IPS-20b (cell line): ENCODE results near the gene GALNT6.
A peak's percentile ranks its signal among the peaks of the same experiment; 100 is the strongest.

Experiments
- H3K27ac ChIP-seq: one replicate; pipeline ENCODE4 v1.5.1; 2013; ENCODE audit warnings: low read length
- H3K27me3 ChIP-seq: 2 replicates; pipeline ENCODE4 v1.6.1; 2013; ENCODE audit warnings: mild to moderate bottlenecking, low read length, inconsistent platforms; ENCODE audit not compliant: insufficient read depth
- H3K36me3 ChIP-seq: 2 replicates; pipeline ENCODE4 v1.6.1; 2013; ENCODE audit warnings: low read depth, mild to moderate bottlenecking, inconsistent platforms, low read length, moderate library complexity; ENCODE audit not compliant: insufficient read depth
- H3K4me1 ChIP-seq: 2 replicates; pipeline ENCODE4 v1.6.1; 2013; ENCODE audit warnings: mild to moderate bottlenecking, control low read depth, inconsistent platforms, low read length, moderate library complexity; ENCODE audit not compliant: insufficient read depth
- H3K4me3 ChIP-seq: 2 replicates; pipeline ENCODE4 v1.5.1; 2013; ENCODE audit warnings: mild to moderate bottlenecking, low read length, inconsistent platforms
- H3K9ac ChIP-seq: 2 replicates; pipeline ENCODE4 v1.6.1; 2013; ENCODE audit warnings: low read depth, mild to moderate bottlenecking, inconsistent platforms, low read length, moderate library complexity
- H3K9me3 ChIP-seq: 2 replicates; pipeline ENCODE4 v1.6.1; 2013; ENCODE audit warnings: mild to moderate bottlenecking, low read depth, low read length, inconsistent platforms; ENCODE audit not compliant: insufficient read depth

GALNT6 gene

DNA sequence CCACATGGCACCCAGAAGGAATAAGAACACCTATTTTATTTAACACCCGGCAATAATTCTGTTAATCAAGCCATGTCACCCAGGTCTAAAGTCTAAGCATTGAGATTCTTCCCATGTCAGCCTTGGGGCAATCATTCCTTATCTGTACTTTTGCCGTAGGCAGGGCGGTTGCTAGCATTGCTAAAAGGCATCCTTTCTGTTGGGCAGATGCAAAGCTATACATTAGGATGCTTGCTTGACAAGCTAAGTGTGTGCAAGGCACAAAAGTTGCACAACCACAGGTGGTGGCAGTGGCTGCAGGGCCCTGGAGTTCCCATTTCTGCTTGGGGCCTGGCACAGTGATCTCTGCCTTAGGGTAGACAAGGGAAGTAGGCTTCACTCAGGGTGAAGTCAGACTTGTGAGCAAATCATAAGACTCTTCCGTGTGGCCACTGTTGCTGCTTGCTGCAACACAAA lies 12.5 kb upstream of the GALNT6 start:
- no peaks in the 10 kb centered on the region for H3K4me1 ChIP-seq
- no peaks in the 10 kb centered on the region for H3K36me3 ChIP-seq
- no peak overlapping the region for H3K4me3 ChIP-seq
- no peak overlapping the region for H3K9ac ChIP-seq
- no peaks in the 10 kb centered on the region for H3K9me3 ChIP-seq
- H3K27me3 ChIP-seq = no peaks in the 10 kb centered on the region
- H3K27ac ChIP-seq = no peak overlapping the region

DNA sequence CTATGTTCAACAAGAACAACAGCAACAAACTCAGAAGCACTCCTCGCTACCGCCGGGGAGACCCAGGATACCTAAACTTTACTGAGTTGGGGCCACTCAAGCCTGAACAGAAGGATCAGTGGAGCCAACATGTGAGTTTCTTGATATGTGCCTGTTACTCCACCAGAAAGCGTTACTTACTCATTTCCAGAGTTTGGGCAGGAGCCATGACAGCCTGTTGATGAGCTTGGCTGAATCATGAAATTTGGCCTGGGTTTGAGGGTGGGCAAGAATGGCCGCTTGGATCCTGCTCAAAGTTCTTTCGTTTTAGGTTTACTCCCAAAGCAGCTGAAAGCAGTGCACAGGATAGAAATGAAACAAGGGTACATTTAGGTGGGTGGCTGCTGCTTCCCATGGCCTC lies 12.0 kb upstream of the GALNT6 start:
- Histone ChIP-seq H3K4me3 (no peak overlapping the region), H3K36me3 (no peaks in the 10 kb centered on the region), H3K27ac (no peak overlapping the region), H3K9ac (no peak overlapping the region), H3K27me3 (no peaks in the 10 kb centered on the region), H3K4me1 (no peaks in the 10 kb centered on the region), H3K9me3 (no peaks in the 10 kb centered on the region)

DNA sequence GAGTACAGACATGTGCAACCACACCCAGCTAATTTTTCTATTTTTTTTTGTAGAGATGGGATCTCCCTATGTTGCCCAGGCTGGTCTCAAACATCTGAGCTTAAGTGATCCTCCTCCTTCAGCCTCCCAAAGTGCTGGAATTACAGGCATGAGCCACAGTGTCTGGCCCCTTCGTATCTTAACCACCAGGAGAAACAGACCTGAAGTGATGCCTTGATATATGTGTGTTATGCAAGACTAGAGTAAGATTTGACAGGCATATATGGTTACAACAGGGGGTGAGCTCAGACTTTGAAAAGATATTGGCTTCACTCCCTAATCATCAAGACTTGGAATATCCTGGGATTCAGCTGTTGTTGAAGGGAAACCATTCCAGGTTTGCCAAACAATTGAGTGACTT lies 10.7 kb upstream of the GALNT6 start:
- no peak overlapping the region for H3K27ac ChIP-seq
- H3K9ac ChIP-seq = no peak overlapping the region
- H3K4me3 ChIP-seq = no peak overlapping the region
- H3K9me3 ChIP-seq = no peaks in the 10 kb centered on the region
- H3K4me1 ChIP-seq = no peaks in the 10 kb centered on the region
- H3K27me3 ChIP-seq = no peaks in the 10 kb centered on the region
- no peaks in the 10 kb centered on the region for H3K36me3 ChIP-seq

DNA sequence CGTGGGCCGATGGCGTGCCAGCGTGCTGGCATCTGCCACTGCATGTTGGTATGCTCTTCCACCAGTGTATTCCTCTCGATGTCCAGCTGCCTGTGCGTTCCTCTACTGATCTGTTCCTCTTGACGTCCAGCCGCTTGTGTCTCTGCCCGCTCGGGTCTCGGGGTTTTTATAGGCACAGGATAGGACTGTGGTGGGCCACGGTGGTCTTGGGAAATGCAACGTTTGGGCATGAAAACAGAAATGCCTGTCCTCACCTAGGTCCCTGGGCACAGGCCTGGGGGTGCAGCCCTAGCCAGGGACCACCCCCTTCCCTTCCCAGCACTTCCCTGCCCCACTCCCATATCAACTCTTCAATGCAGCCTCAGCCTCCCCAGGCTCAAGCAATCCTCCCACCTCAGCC lies 10.3 kb upstream of the GALNT6 start:
- no peak overlapping the region for H3K9ac ChIP-seq
- no peak overlapping the region for H3K4me3 ChIP-seq
- no peaks in the 10 kb centered on the region for H3K36me3 ChIP-seq
- no peaks in the 10 kb centered on the region for H3K27me3 ChIP-seq
- no peaks in the 10 kb centered on the region for H3K4me1 ChIP-seq
- H3K27ac ChIP-seq = no peak overlapping the region
- no peaks in the 10 kb centered on the region for H3K9me3 ChIP-seq

DNA sequence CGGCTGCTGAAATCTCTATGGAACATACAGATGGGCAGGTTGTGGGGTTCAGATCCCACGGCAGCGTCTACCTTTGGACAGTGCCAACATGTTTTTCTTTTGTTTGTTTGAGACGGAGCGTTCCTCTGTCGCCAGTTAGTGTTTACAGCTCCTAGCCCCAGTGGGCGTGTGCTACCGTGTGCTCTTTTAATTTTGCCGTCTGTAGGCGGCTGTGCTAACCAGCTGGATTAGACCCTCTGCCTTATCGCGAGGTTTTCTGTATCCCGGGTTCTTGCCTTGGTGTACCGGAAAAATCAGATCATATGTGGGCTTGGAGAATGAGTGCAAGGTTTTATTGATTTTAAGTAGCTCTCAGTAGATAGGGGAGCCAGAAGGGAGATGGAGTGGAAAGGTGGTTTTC lies 9.8 kb upstream of the GALNT6 start:
- Histone ChIP-seq H3K9ac (no peak overlapping the region), H3K9me3 (no peaks in the 10 kb centered on the region), H3K4me1 (no peaks in the 10 kb centered on the region), H3K4me3 (no peak overlapping the region), H3K36me3 (no peaks in the 10 kb centered on the region), H3K27me3 (no peaks in the 10 kb centered on the region), H3K27ac (no peak overlapping the region)

DNA sequence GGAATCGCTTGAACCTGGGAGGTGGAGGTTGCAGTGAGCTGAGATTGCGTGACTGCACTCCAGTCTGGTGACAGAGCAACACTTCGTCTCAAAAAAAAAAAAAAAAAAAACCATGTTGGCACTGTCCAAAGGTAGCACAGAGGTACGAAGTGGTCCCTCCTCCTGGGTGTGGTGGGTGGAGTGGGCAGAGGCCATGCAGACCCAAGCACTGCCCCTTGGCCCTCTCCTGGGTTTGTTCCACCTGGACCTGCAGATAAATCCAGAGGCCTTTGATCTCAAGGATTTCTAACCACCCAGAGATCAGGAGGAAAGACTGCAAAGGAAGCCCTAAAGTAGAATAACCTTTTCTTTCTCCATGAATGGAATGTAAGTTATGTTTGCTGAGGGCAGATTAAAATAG lies 8.7 kb upstream of the GALNT6 start:
- Histone ChIP-seq H3K4me1 (no peaks in the 10 kb centered on the region), H3K9me3 (no peaks in the 10 kb centered on the region), H3K9ac (no peak overlapping the region), H3K4me3 (no peak overlapping the region), H3K36me3 (no peaks in the 10 kb centered on the region), H3K27me3 (no peaks in the 10 kb centered on the region), H3K27ac (no peak overlapping the region)

DNA sequence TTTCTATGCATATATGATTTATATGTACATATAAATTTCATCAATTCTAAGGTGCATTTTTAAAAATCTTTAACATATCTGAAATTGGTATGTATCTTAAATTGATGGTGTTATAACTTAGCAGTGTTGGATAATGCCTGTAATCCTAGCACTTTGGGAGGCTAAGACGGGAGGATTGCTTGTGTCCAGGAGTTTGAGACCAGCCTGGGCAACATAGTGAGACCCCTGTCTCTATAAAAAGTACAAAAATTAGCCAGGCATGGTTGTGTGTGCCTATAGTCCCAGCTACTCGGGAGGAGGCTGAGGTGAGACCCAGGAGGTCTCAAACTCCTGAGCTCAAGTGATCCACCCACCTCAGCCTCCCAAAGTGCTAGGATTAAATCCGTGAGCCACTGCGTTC lies 6.5 kb upstream of the GALNT6 start:
- Histone ChIP-seq H3K36me3 (peaks cover 17% of the 10 kb centered on the region; the same call in 1 of the 2 replicates), H3K4me3 (no peak overlapping the region), H3K4me1 (no peaks in the 10 kb centered on the region), H3K9me3 (no peaks in the 10 kb centered on the region), H3K27ac (no peak overlapping the region), H3K9ac (no peak overlapping the region), H3K27me3 (peaks cover 9% of the 10 kb centered on the region; the same call in 1 of the 2 replicates)

DNA sequence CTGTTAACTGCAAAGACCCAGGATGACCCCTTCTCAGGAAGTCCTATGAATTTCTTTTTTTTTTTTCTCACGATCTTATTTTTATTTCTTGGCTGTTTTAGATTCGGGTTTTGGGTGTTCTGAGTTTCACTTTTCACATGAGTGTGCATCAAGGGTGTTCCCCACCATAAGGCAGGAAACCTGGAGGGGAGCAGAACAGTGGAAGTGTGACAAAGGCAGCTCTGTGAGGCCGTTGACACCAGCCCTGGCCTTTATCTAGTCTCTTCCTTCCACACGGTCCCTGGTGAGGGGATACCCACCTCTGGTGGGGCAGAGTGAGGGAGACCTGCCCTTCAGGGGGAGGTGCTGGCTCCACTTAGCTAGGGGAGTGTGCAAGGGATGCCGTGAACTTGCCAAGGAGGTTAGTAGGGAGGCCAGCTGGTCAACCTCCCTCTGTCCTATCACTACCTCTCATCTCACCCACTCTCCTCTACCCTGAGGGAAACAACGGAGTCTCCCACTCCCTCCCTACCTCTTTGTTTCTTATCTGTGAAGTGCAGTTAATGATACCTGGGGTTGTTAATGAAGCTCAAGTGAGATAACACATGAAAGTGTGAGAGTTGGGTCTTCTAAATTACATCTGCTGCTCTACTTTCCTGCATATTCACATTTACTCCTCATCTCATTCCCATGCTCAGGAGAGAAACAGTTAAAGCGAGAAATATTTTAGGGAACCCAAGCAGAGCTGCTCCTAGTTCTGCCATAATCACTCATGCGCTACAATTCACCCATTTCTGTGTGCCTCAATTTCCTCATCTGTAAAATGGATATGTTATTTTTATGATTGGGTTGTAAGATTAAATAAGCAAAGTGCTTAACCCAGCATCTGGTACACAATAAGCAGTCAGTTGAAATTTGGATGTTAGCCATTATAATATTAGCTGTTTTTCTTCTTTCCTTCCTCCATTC lies 4.4 kb upstream of the GALNT6 start:
- Histone ChIP-seq H3K4me3 (no peak overlapping the region), H3K27me3 (peaks cover 23% of the 10 kb centered on the region; the same call in 1 of the 2 replicates), H3K36me3 (peaks cover 17% of the 10 kb centered on the region; the same call in 1 of the 2 replicates), H3K9me3 (no peaks in the 10 kb centered on the region), H3K4me1 (peaks cover 4% of the 10 kb centered on the region; the same call in 1 of the 2 replicates), H3K27ac (no peak overlapping the region), H3K9ac (no peak overlapping the region)

DNA sequence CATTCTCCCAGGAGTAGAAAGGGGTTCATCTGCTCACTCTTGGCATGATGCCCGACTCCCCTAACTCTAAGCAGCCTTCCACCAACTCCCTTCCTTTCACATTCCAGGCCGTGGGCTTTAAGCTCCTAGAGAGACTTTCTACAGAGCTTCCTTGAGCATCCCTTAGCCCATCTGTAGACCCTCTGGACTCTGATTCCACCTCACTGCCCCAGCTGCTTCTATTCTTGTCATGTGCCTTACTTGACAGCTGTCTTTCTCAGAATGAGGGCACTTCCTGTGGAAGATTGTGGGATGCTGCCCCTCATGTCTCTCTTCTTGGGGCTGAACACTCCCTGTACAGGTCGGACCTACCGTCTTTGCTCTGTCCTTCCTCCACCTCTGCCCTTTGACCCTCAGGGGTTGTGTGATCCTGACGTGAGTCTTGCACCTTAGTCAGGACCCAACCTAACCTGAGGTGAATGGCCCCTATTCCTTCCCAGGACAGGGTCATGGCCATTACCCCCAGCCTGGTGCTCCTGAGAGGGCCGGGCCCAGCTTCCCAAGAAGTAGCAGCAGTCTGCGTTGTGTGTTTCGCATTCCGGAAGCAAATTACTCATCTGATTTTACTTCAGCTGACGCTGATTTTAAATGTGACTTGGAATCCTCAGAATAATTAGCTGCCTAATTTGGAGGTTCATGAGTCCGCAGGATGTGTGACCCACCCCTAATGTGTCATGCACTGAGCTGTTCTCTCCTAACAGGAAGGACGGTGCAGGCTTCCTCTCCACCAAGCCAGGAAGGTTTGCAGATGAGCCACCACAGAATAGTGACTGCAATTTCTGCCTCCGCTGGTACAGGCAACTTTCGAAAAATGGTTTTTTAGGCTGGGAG lies 2.7 kb upstream of the GALNT6 start:
- Histone ChIP-seq H3K9ac (no peak overlapping the region), H3K4me1 (peaks cover 9% of the 10 kb centered on the region), H3K36me3 (peaks cover 17% of the 10 kb centered on the region; the same call in 1 of the 2 replicates), H3K27ac (no peak overlapping the region), H3K9me3 (no peaks in the 10 kb centered on the region), H3K4me3 (no peak overlapping the region), H3K27me3 (peaks cover 23% of the 10 kb centered on the region; the same call in 1 of the 2 replicates)

DNA sequence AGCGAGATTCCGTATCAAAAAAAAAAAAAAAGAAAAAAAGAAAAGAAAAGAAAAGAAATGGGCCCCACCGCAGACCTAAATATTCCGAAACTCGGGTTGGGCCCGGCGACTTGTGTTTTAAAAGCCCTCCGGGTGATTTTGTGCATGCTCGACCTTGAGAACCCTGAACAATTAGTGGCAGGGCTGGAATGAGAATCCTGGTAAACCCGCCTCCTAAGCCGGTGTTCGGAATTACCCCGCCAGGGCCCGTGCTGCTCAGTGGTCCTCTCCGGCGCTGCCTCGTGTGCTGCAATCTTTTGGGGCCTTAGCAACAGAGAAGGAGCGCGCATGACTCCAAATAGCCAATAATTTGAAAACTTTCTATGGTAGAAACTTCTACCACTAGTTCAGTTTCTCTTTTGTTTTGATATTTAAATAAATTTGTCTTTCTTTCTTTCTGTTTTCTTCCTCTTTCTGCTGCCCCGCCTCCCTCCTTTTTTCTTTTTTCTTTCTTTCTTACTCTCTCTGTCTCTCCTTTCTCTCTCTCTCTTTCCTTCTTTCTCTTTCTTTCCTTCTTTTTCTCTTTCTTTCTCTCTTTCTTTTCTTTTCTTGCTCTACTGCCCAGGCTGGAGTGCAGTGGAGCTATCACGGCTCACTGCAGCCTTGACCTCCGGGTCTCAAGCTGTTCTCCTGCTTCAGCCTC lies 1.5 kb upstream of the GALNT6 start:
- Histone ChIP-seq H3K36me3 (peaks cover 17% of the 10 kb centered on the region; the same call in 1 of the 2 replicates), H3K9ac (peak overlapping the region; percentile 90; the same call in 1 of the 2 replicates), H3K9me3 (no peaks in the 10 kb centered on the region), H3K4me1 (peaks cover 21% of the 10 kb centered on the region), H3K4me3 (peak overlapping the region; percentile 89; the same call in 1 of the 2 replicates), H3K27ac (no peak overlapping the region), H3K27me3 (peaks cover 23% of the 10 kb centered on the region; the same call in 1 of the 2 replicates)

DNA sequence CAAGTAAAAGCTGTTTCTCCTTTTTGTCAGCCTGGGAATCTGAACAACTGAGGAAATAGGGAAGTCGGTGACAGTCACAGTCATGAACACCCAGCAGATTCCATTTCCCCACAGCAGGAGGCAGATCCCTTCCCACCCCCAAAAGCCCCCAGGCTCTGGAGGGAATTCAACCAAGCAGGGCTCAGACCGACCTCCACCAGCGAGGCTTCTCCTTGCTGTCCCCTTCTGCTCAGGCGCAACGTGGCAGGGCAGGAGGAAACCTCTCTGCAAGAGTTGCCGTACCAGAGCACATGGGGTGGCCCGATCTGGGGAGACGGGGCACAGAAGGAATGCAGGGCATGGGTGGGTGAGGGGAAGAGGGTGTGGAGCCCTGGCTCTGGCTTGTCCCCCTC lies 319 bp downstream of the GALNT6 start:
- H3K27ac ChIP-seq = peak overlapping the region; percentile 73

More for the DNA sequence above, 319 bp downstream of the GALNT6 start:
- H3K9ac ChIP-seq = peak overlapping the region; percentile 84
- peaks cover 23% of the 10 kb centered on the region; the same call in 1 of the 2 replicates for H3K27me3 ChIP-seq
- H3K4me1 ChIP-seq = peaks cover 25% of the 10 kb centered on the region
- no peaks in the 10 kb centered on the region for H3K9me3 ChIP-seq
- peak overlapping the region; percentile 89 for H3K4me3 ChIP-seq
- H3K36me3 ChIP-seq = peaks cover 17% of the 10 kb centered on the region; the same call in 1 of the 2 replicates
